ENCODE results near the gene DPF1.
"Not testable (repeated sequence)": the region's sequence is repeated elsewhere in the genome, so short reads cannot be mapped to it uniquely, and the experiment has no call there.

The DPF1 gene

DNA sequence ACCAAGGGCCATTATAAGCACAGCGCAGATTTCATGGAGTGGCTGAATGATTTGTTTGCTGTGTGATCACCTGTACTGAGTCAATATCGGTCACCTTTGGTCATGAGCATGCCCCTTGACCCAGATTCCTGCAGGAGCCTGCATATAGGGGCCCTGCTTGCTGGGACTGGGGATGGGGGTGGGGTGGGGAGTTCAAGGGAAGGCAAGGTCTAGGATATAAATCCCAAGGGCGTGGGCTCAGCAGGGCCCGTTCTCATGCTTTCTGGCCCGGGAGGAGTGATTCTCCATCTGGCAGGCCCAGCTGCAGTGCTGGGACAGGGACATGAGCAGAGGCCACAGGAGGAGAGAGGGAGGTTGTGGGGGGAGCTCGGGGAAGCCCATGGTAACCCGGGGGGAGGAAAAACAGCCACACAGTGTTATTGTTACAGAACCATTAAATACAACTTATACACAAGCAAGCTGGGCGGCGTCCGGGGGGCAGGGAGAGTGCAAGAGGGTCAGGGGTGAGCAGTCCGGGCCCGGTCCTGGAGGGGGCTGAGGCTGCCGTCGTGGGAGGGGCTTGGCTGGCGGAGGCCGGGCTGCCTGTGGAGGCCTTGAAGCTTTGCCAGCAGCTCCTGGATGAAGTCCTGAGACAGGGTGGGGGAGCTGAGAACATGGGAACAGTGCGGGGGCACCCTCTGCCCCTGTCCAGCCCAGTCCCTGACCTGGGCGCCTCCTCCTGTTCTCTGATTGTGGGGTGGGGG, 27.0 kb upstream of the DPF1 start:
- DNase-seq (ENCODE audit: low read depth), result no peak

GRCh38 chr19:38250428-38250820, 26.4 kb upstream of the DPF1 start:
- no peak for DNase-seq (ENCODE audit: low read depth)

- no peak for DNase-seq (ENCODE audit: low read depth)
Observed at GRCh38 chr19:38248421-38248820, 24.4 kb upstream of the DPF1 start.

DNA sequence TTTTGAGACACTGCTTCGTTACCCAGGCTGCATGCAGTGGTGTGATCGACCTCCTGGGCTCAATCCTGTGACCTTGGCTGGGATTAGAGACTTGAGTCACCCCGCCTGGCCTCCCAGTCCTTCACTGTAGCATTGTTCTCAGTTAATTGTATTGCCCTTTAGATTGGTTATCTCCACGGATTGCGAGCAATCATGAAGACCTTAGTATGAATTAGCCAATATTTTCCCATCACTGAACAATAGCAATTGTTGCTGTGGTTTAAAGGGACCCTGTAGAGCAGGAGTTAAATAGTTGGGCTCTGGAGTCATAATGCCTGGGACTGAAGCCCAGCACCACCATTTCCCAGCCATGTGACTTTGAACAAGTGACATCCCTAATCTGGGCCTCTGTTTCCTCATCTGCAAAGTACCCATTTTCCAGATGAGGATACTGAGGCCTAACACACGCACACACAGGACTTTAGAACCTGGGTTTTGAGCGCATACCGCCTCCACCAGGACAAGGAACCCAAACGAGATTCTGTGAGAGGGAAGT, 23.8 kb upstream of the DPF1 start:
- DNase-seq (ENCODE audit: low read depth), result no peak

DNA sequence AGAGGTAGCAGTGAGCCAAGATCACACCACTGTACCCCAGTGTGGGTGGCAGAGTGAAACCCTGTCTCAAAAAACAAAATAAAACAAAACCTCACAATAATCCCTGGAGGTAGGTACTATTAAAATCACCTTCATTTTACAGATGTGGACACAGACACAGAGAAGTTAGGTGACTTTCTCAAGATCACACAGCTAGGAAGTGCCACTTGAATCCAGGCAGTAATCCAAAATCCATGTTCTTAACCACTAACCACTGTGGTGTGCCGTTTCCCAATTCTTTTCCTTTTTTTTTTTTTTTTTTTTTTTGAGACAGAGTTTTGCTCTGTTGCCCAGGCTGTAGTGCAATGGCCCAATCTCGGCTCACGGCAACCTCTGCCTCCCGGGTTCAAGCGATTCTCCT, 23.1 kb upstream of the DPF1 start:
- no peak for DNase-seq (ENCODE audit: low read depth)

DNA sequence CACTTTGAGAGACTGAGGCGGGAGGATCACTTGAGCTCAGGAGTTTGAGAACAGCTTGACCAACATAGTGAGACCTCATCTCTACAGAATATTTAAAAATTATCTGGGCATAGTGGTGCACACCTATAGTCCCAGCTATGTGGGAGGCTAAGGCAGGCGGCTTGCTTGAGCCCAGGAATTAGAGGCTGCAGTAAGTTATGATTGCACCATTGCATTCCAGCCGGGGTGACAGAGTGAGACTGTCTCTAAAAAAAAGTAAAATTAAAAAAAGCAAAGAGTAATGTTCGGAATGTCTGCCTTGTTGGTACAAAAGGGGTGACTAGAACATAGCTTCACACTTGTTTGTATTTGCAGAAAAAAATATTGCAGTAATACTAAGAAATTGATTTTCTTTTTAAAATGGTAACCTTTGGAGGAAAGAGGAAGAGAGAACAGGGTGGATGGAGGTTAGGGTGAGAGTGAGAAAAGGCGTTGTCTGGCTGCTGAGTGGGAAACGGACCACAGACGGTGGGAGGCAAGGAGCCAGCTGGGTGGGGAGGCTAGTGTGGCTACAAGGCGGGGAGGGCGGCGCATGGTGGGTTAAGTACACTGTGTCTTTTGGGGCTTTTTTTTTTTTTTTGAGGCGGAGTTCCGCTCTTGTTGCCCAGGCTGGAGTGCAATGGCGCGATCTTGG, 21.9 kb upstream of the DPF1 start:
- no peak for DNase-seq (ENCODE audit: low read depth)

DNA sequence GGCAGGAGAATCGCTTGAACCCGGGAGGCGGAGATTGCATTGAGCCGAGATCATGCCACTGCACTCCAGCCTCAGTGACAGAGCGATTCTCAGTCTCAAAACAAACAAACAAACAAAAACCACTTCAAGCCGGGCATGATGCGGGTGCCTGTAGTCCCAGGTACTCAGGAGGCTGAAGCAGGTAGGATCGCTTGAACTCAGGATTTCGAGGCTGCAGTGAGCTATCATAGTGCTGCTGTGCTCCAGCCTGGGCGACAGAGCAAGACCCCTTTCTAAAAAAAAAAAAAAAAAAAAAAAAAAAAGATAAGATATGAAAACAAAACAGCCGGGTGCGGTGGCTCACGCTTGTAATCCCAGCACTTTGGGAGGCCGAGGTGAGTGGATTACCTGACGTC, 19.3 kb upstream of the DPF1 start:
- no peak for DNase-seq (ENCODE audit: low read depth)

GRCh38 chr19:38239816-38240215, 15.8 kb upstream of the DPF1 start:
- DNase-seq (ENCODE audit: low read depth), result no peak

GRCh38 chr19:38234615-38235014, 10.6 kb upstream of the DPF1 start:
- DNase-seq (ENCODE audit: low read depth), result no peak

DNA sequence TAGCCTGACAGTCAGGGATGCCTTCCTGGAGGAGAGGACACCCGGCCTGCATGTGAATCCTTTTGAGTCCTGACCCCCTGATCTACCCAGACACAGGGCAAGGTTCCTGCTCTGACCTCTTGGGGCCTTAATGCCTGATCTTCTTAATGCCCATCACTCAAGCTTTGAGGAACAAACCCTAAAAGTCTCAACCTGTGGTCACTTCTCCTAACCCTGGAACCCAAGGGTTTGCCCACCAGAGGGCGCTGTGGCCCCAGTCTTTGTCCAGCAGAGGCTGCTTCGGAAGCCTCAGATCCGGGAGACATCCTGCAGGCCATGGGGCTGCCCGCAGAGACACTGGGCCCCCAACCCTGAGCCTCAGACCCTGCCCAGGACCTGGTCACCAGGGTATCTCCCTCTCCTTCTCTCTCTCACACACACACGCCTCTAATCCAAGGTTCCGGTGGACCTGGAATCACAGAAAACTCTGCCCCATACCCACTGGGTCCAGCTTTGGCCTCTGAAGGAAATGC, 9.8 kb upstream of the DPF1 start:
- DNase-seq (ENCODE audit: low read depth), result peak; percentile 64

- no peak for DNase-seq (ENCODE audit: low read depth)
Observed at GRCh38 chr19:38231918-38232317, 7.9 kb upstream of the DPF1 start.

DNA sequence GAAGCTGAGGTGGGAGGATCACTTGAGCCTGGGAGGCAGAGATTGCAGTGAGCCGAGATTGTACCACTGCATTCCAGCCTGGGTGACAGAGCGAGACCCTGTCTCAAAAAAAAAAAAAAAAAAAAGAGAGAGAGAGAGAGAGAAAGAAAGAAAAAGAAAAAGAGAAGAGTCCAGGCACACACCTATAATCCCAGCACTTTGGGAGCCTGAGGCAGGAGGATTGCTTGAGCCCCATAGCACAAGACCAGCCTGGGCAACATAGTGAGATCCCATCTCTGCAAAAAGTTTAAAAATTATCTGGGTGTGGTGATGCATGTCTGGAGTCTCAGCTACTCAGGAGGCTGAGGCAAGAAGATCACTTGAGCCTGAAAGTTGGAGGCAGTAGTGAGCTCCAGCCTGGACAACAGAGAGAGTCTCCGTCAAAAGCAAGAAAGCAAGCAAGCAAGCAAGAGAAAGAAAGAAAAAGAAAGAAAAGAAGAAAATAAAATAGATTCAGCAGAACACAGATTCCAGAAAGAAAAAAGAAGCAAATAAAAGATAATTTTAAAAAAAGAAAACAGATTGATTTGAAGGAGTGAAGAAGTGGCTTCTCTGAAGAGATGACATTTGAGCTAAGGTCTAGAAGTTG, 6.6 kb upstream of the DPF1 start:
- DNase-seq (ENCODE audit: low read depth), result not testable (repeated sequence)

- peak; percentile 52 for DNase-seq (ENCODE audit: low read depth)
Observed at GRCh38 chr19:38229585-38230073, 5.6 kb upstream of the DPF1 start.

DNA sequence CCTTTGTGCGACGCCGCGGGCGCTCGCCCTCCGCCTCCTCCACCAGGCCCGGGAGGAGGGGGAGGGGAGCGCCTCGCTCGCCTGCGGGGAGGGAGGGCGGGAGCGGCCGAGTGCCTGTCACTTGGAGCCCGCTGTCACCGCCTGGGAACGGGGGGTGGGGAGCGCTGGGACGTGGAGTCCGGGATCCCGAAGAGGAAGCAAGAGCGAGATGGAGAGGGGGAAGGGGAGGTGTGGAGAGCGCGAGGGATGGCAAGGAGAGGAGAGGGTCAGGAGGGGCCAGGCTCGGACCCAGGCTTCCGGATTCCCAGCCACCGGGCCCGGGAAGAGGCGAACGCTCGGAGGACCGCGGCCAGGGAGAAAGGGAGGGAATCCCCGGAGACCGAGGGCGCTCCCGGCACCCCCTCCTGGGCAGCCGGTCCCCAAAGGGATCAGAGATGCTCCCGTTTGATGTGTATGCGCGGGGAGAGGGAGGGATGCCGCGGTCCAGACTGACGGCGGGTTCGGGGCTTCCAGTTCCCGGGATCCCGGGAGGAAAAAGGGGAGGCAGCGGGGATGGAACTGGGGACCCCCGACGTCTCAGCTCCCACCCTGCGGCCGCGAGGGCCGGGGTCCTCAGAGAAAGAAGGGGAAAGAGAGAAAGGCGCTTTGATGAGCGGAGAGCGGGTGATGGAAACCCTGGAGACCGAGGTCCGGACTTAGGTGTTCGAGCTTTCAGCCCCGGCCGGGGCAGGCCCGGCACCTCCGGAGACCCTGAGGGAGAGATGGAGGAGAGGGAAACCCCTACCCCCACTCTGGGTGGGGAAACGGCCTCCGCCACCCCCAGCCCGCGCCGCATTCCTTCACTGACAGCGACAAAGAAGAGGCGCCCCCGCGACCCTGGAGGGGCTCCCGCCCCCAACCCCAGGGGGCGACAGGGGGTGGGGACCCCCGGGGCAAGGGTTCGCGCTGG, 4.7 kb upstream of the DPF1 start:
- DNase-seq (ENCODE audit: low read depth), result no peak

DNA sequence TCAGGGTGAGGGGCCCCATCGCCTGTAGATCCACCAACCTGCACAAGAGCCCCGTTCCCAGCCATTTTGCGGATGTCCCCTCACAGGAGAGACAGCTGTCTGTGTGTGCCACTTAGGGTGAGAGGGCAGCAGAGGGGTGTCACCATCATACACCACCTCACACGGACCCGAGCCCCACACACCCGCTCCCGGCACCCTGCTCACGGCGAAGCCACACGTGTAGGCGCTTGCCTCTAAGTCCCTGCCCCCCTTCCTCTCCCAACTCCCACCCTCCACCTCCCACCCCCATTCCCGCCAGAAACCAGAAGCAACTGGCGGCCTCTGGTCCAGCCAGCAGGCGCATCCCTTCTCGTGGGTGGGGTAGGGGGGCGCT, 4.0 kb upstream of the DPF1 start:
- DNase-seq (ENCODE audit: low read depth), result no peak

GRCh38 chr19:38227287-38228004, 3.4 kb upstream of the DPF1 start:
- no peak for DNase-seq (ENCODE audit: low read depth)

- not testable (repeated sequence) for DNase-seq (ENCODE audit: low read depth)
Observed at GRCh38 chr19:38224863-38225218, 819 bp upstream of the DPF1 start.

DNA sequence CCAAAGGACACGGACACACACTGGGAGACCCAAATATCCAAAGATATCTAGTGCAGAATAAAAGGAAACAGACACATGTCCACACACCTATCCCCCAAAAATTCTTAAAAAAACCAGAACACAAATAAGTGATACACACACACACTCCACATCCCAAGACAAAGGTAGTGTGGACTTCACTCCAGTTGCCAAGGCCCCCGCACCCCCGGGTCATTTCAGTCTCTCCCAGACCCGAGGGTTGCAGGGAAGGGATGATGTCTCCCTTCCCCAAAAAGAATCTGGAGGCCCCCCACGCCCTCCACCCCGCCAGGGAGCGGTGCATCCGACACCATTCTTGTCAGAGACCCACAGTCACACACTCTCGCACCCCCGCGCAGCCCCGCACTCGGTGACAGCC, 407 bp downstream of the DPF1 start:
- DNase-seq (ENCODE audit: low read depth), result no peak

DNA sequence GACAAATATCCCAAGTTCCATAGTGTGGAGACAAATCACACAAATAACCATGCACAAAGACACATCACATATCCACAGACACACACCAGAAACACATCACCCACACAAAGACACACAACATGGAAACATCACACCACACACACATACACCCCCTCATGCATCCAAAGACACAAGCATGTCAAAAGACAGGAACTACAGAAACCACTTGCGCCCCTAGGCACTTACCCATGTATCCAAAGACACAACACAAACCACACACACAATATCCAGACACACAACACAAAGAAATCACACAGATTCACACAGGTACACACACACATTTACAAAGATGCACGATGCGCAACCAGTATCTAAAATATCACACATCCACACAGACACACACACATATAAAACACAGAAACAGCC, 901 bp downstream of the DPF1 start:
- no peak for DNase-seq (ENCODE audit: low read depth)

DNA sequence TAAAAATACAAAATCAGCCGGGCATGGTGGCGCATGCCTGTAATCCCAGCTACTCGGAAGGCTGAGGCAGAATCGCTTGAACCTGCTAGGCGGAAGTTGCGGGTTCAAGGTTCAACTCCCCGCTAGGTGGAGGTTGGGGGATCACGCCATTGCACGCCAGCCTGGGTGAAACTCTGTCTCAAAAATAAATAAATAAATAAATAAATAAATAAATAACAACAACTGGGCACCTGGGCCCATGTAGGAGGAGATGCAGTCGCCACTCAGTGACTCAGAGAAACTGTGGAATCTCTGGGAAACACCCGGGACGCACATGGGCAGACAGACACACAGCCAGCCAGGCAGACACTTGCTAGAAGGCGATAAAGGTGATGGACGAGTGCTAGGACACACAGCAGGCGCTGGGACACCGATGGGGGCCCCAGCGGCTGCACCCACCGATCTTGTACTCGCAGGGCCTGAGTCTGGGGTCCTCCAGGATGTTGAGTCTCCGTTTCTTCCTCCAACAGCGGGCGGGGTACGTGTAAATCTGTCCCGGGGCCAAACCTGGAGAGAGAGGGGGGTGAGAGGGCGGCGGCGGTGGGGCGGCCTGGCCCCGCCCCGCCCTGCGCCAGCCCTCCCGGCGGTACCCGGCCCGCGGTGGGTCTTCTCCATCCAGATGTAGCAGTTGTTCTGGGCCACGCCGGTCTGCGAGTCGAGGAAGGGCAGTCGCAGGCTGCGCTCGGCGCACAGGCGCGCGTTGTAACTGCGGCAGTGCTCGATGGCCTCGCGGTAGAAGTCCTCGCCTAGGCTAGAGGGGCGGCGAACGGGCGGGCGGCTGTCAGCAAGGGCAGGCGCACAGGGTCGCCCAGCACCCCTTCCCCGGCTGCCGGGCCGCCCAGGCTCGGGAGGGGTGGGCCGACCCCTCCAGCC, 1.8 kb downstream of the DPF1 start:
- no peak for DNase-seq (ENCODE audit: low read depth)

Data from stimulated activated CD8-positive, alpha-beta memory T cell treated with anti-CD3 and anti-CD28 coated beads, Interleukin-4, amount 100 ng/mL, for 24 hours (primary cell).